HCT116 (cell line): ENCODE data around the gene TIMM13. TPM values are rescaled to one million over a fixed set of nuclear protein-coding genes. Genes with fewer than 3 reads are reported as not detected.

Source experiments
- ATAC-seq: fragments of 200-7000 bp; cut with Tn5 transposase; 2 replicates; pipeline ENCODE4 v1.9.1; 2020; ENCODE audit warnings: mild to moderate bottlenecking, moderate library complexity
- BruUV-seq: library from RNA; stranded (reverse); fragments of 400-500 nt; replicated peaks from 2 replicates; lab custom pipeline; 2021; lab: Mats Ljungman, UMichigan
- CTCF ChIA-PET: fragments of 300-600 bp; sonication (Branson Sonifier 250); formaldehyde crosslinking; loops from one replicate; lab custom pipeline; 2021; ENCODE audit warnings: antibody characterized with exemption; lab: Charles Lee
- POLR2A ChIA-PET: fragments of 300-600, 350-600 bp; sonication (Branson Sonifier 250); formaldehyde crosslinking; loops from one replicate; lab custom pipeline; 2021; ENCODE audit warnings: antibody characterized with exemption; lab: Charles Lee
- RAD21 ChIA-PET, 2 experiments: fragments of 300-600 bp; sonication (Branson Sonifier 250); formaldehyde crosslinking; loops; one replicate each; lab custom pipeline; 2023; ENCODE audit warnings: low total read pairs in 2 of 2; ENCODE audit not compliant: uncharacterized antibody in 2 of 2, unreplicated experiment in 2 of 2, low non-redundant PET in 1 of 2; lab: Charles Lee
- DNase-seq: peaks from one replicate; pipeline ENCODE4 v3.0.0-alpha.2; 2010; ENCODE audit warnings: low read depth, low spot score
- H2AFZ ChIP-seq: fragments of 200-600 bp; shearing (Covaris generic), sonication (generic); 2 replicates; pipeline ENCODE4 v1.6.1; 2017; ENCODE audit warnings: low read depth, mixed run types, mixed read lengths, antibody characterized with exemption, low read length; ENCODE audit not compliant: poor library complexity, severe bottlenecking
- H3K27ac ChIP-seq: 2 replicates; pipeline ENCODE4 v1.5.1; 2012; ENCODE audit warnings: low read depth, low read length
- H3K27me3 ChIP-seq: fragments of 200-600 bp; sonication (generic); 2 replicates; pipeline ENCODE4 v1.6.1; 2016; ENCODE audit warnings: mixed run types, low read length, mixed read lengths; ENCODE audit not compliant: insufficient read depth
- H3K36me3 ChIP-seq, 2 experiments: fragments of 200-500 bp in 1 of 2; fragments of 200-600 bp in 1 of 2; sonication (Bioruptor generic) in 1 of 2; sonication (generic) in 1 of 2; 2 replicates each; pipeline versions ENCODE4 v1.5.1 to v1.6.1; 2014 to 2016; ENCODE audit warnings: low read length in 2 of 2, inconsistent platforms in 1 of 2, mixed read lengths in 1 of 2, mixed run types in 1 of 2; ENCODE audit not compliant: insufficient read depth in 2 of 2, control insufficient read depth in 1 of 2
- H3K4me1 ChIP-seq, 2 experiments: fragments of 200-600 bp in 1 of 2; sonication (generic) in 1 of 2; 2 replicates each; pipeline versions ENCODE4 v1.5.1 to v1.6.1; 2012 to 2017; ENCODE audit warnings: low read length in 2 of 2, inconsistent platforms in 1 of 2, mild to moderate bottlenecking in 1 of 2, mixed read lengths in 1 of 2, mixed run types in 1 of 2, moderate library complexity in 1 of 2; ENCODE audit not compliant: insufficient read depth in 2 of 2, control insufficient read depth in 1 of 2
- H3K4me2 ChIP-seq: fragments of 200-600 bp; sonication (generic); 2 replicates; pipeline ENCODE4 v1.6.1; 2017; ENCODE audit warnings: mixed run types, low read length, mixed read lengths
- H3K4me3 ChIP-seq, 2 experiments: fragments of 200-600 bp in 1 of 2; sonication (generic) in 1 of 2; replicated peaks in 1 of 2; 2 replicates each; pipeline ENCODE4 v1.5.1; 2011 to 2016; ENCODE audit warnings: low read length in 2 of 2, control low read depth in 1 of 2, low read depth in 1 of 2, mild to moderate bottlenecking in 1 of 2, mixed read lengths in 1 of 2, mixed run types in 1 of 2
- H3K79me2 ChIP-seq: fragments of 200-600 bp; sonication (generic); 2 replicates; pipeline ENCODE4 v1.6.1; 2017; ENCODE audit warnings: mild to moderate bottlenecking, mixed run types, low read length, moderate library complexity, mixed read lengths; ENCODE audit not compliant: insufficient read depth
- H3K9ac ChIP-seq: fragments of 200-600 bp; sonication (generic); 2 replicates; pipeline ENCODE4 v1.6.1; 2016; ENCODE audit warnings: low read length, mixed read lengths
- H3K9me2 ChIP-seq: fragments of 200-600 bp; sonication (generic), shearing (Covaris generic); 2 replicates; pipeline ENCODE4 v1.6.1; 2017; ENCODE audit warnings: mixed run types, mild to moderate bottlenecking, moderate library complexity; ENCODE audit not compliant: insufficient read depth
- H3K9me3 ChIP-seq, 2 experiments: fragments of 200-500 bp in 1 of 2; fragments of 200-600 bp in 1 of 2; sonication (Bioruptor generic) in 1 of 2; sonication (generic) in 1 of 2; 2 replicates each; pipeline ENCODE4 v1.6.1; 2014 to 2017; ENCODE audit warnings: low read length in 2 of 2, mixed read lengths in 2 of 2, inconsistent platforms in 1 of 2, low read depth in 1 of 2, mild to moderate bottlenecking in 1 of 2, mixed run types in 1 of 2, moderate library complexity in 1 of 2; ENCODE audit not compliant: control insufficient read depth in 1 of 2, insufficient read depth in 1 of 2
- H4K20me1 ChIP-seq: fragments of 200-600 bp; sonication (generic), shearing (Covaris generic); 2 replicates; pipeline ENCODE4 v1.6.1; 2017; ENCODE audit warnings: mixed run types, mild to moderate bottlenecking, moderate library complexity; ENCODE audit not compliant: insufficient read depth
- ATF3 ChIP-seq: IDR thresholded peaks from 2 replicates; pipeline ENCODE4 v1.6.1; 2012
- CBX3 ChIP-seq: IDR thresholded peaks from 2 replicates; pipeline ENCODE4 v1.6.1; 2012; ENCODE audit warnings: low read depth
- ELF1 ChIP-seq: IDR thresholded peaks from 2 replicates; pipeline ENCODE4 v1.6.1; 2012; ENCODE audit warnings: low read depth, borderline replicate concordance
- MAX ChIP-seq: IDR thresholded peaks from 2 replicates; pipeline ENCODE4 v1.6.1; 2012
- POLR2A ChIP-seq: IDR thresholded peaks from 2 replicates; pipeline ENCODE4 v1.7.0; 2011; ENCODE audit warnings: borderline replicate concordance; ENCODE audit not compliant: insufficient read depth, insufficient read length; ENCODE audit errors: extremely low read depth
- RAD21 ChIP-seq: IDR thresholded peaks from 2 replicates; pipeline ENCODE4 v1.6.1; 2012; ENCODE audit warnings: low read depth, mild to moderate bottlenecking
- REST ChIP-seq: IDR thresholded peaks from 2 replicates; pipeline ENCODE4 v1.6.1; 2012; ENCODE audit warnings: low read depth
- SIN3A ChIP-seq: IDR thresholded peaks from 2 replicates; pipeline ENCODE4 v1.6.1; 2012; ENCODE audit warnings: low read depth
- SP1 ChIP-seq: IDR thresholded peaks from 2 replicates; pipeline ENCODE4 v1.6.1; 2012; ENCODE audit warnings: low read depth
- SRF ChIP-seq: IDR thresholded peaks from 2 replicates; pipeline ENCODE4 v1.6.1; 2012; ENCODE audit warnings: low read depth
- TCF7L2 ChIP-seq: IDR thresholded peaks from 2 replicates; pipeline ENCODE4 v1.7.0; 2011; ENCODE audit warnings: borderline replicate concordance, inconsistent platforms; ENCODE audit not compliant: insufficient read depth, insufficient read length; ENCODE audit errors: extremely low read depth
- YY1 ChIP-seq: IDR thresholded peaks from 2 replicates; pipeline ENCODE4 v1.6.1; 2011; ENCODE audit warnings: low read length, low read depth, moderate library complexity, mild to moderate bottlenecking; ENCODE audit not compliant: insufficient replicate concordance; ENCODE audit errors: extremely low read depth
- ZBTB33 ChIP-seq: IDR thresholded peaks from 2 replicates; pipeline ENCODE4 v1.6.1; 2011; ENCODE audit warnings: mild to moderate bottlenecking, low read length, moderate library complexity; ENCODE audit not compliant: insufficient replicate concordance; ENCODE audit errors: extremely low read depth
- ZNF274 ChIP-seq: fragments of 200-500 bp; sonication (Bioruptor generic); IDR thresholded peaks from 2 replicates; pipeline ENCODE4 v1.6.1; 2014; ENCODE audit warnings: mild to moderate bottlenecking, low read depth, low read length, inconsistent platforms
- intact Hi-C: fragments of 100-400 bp; cut with micrococcal nuclease; formaldehyde crosslinking; loops from 2 replicates; pipeline ENCODE4 v1.10.0; 2022
- total RNA-seq: library from RNA; stranded (reverse); gene quantifications from one replicate; pipeline ENCODE4 v1.2.1, GENCODE V29; 2021; ENCODE audit not compliant: unreplicated experiment

The TIMM13 gene
- total RNA-seq, 1 experiment from 2014 or later, result 151 TPM

GRCh38 chr19:2392366-2392765, 35.0 kb downstream of the TIMM13 start:
- no peak overlapping the region for H3K4me2 ChIP-seq
- H3K79me2 ChIP-seq, result no peaks in the 10 kb centered on the region
- CTCF ChIA-PET, result interaction anchor here (0.6 to 1.2 kb wide), 3 partner anchors 219 to 1640 kb away, joined by 3 to 4 read pairs (median 4); no protein-coding TSS in a partner anchor
- intact Hi-C loops, result loop anchor here (5.0 kb wide), 1 partner anchor 65 kb away; the partner anchor contains the start of genes LSM7 and SPPL2B
- H3K9ac ChIP-seq, result no peak overlapping the region
- no peaks in the 10 kb centered on the region for H4K20me1 ChIP-seq
- H3K9me3 ChIP-seq, result peaks cover 0 to 7% of the 10 kb centered on the region in 2 experiments; a peak in 1 of 4 replicates
- H3K27me3 ChIP-seq, result no peaks in the 10 kb centered on the region
- POLR2A ChIA-PET, result interaction anchor here (0.6 to 1.2 kb wide), 3 partner anchors 98 to 532 kb away, joined by 3 to 4 read pairs (median 3); no protein-coding TSS in a partner anchor
- H3K4me1 ChIP-seq, result peaks cover 0 to 13% of the 10 kb centered on the region in 2 experiments; a peak in 2 of 4 replicates
- no peaks in the 10 kb centered on the region for H3K36me3 ChIP-seq
- H3K4me3 ChIP-seq, result no peak overlapping the region
- no TSS peak for BruUV-seq
- DNase-seq, result no peak
- no peak overlapping the region for H3K27ac ChIP-seq
- no peak for ATAC-seq
- no peak overlapping the region for H2AFZ ChIP-seq
- RAD21 ChIA-PET, result no interaction called here
- H3K9me2 ChIP-seq, result no peaks in the 10 kb centered on the region
- no peak for TF ChIP-seq RAD21
- TF ChIP-seq ELF1, result no peak
- TF ChIP-seq ATF3, result no peak
- TF ChIP-seq POLR2A, result no peak
- no peak for TF ChIP-seq CBX3
- no peak for TF ChIP-seq SIN3A
- TF ChIP-seq ZBTB33, result no peak
- TF ChIP-seq YY1, result no peak
- TF ChIP-seq MAX, result no peak
- no peak for TF ChIP-seq REST
- TF ChIP-seq ZNF274, result no peak
- no peak for TF ChIP-seq SP1
- TF ChIP-seq SRF, result no peak
- TF ChIP-seq TCF7L2, result no peak
